NT2/D1 (cell line): ENCODE results near the gene GPR151.

Experiments used
- SUZ12 ChIP-seq: IDR thresholded peaks from 2 replicates; pipeline ENCODE4 v1.6.1; 2011; ENCODE audit not compliant: insufficient read length, insufficient read depth; ENCODE audit errors: extremely low read depth
- YY1 ChIP-seq: IDR thresholded peaks from 2 replicates; pipeline ENCODE4 v1.6.1; 2011; ENCODE audit not compliant: insufficient read length, insufficient read depth

DNA sequence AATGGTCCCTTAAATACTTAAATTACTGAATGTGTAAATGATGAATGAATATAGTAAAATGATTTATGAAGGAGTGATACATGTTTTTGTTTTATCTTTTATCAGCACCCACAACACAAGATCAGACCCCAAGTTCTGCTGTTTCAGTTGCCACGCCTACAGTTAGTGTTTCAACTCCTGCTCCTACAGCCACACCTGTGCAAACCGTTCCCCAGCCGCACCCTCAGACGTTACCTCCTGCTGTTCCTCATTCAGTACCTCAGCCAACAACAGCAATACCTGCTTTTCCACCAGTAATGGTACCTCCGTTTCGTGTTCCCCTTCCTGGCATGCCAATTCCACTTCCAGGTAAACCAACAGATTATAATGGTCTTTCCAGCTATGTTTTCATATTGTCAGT, 52.5 kb downstream of the GPR151 start:
- TF ChIP-seq SUZ12 (no peak), YY1 (no peak)
